Measurements from ENCODE around the gene TULP4. TPM values are rescaled to one million over a fixed set of nuclear protein-coding genes. Genes with fewer than 3 reads are reported as not detected.

The TULP4 gene
- total RNA-seq, 1 experiment from 2014 or later: 126 TPM

- ChIA-PET CTCF (no interaction called here), POLR2A (no interaction called here)
- BruUV-seq (replicated peaks): no TSS peak
- H3K36me3 Mint-ChIP-seq (ENCODE audit: insufficient read depth, unreplicated experiment): peaks cover 46% of the 10 kb centered on the region
- no peak overlapping the region for H3K4me3 Mint-ChIP-seq (ENCODE audit: unreplicated experiment)
- no peak for DNase-seq
- no peaks in the 10 kb centered on the region for H3K27me3 ChIP-seq (replicated peaks; ENCODE audit: control insufficient read depth, insufficient read depth, low read length)
- peaks cover 8% of the 10 kb centered on the region for H3K9me3 Mint-ChIP-seq (ENCODE audit: unreplicated experiment)
- H3K36me3 ChIP-seq (ENCODE audit: control insufficient read depth, insufficient read depth, low read length): no peaks in the 10 kb centered on the region
- intact Hi-C loops (cut with micrococcal nuclease; ENCODE audit: unreplicated experiment): no loop called here
- TF ChIP-seq CTCF (IDR thresholded peaks at IDR 0.05; ENCODE audit: insufficient read depth in 1 of 2, low read depth in 1 of 2, low read length in 1 of 2, severe bottlenecking in 1 of 2, unreplicated experiment in 1 of 2): no peak
- H3K9me3 ChIP-seq: peaks cover 4% of the 10 kb centered on the region; the same call in 1 of the 2 replicates
- peaks cover 29% of the 10 kb centered on the region for H3K4me1 ChIP-seq
- H3K27me3 Mint-ChIP-seq (ENCODE audit: insufficient read depth, unreplicated experiment): no peaks in the 10 kb centered on the region
- H3K4me1 Mint-ChIP-seq (ENCODE audit: low read depth, unreplicated experiment): peaks cover 12% of the 10 kb centered on the region
- H3K27ac Mint-ChIP-seq (ENCODE audit: unreplicated experiment): no peak overlapping the region
- no peak overlapping the region for H3K4me3 ChIP-seq (ENCODE audit: low read depth, low read length)
Observed at GRCh38 chr6:158304254-158304653, 8.0 kb upstream of the TULP4 start.

GRCh38 chr6:158309814-158310213 is 2.5 kb upstream of the TULP4 start:
- intact Hi-C loops (cut with micrococcal nuclease; ENCODE audit: unreplicated experiment): no loop called here
- H3K27ac Mint-ChIP-seq (ENCODE audit: unreplicated experiment): no peak overlapping the region

GRCh38 chr6:158311193-158311592 is 1.1 kb upstream of the TULP4 start:
- ChIA-PET POLR2A (no interaction called here), CTCF (no interaction called here)
- Mint-ChIP-seq H3K9me3 (ENCODE audit: unreplicated experiment) (peaks cover 8% of the 10 kb centered on the region), H3K4me3 (ENCODE audit: unreplicated experiment) (no peak overlapping the region), H3K27ac (ENCODE audit: unreplicated experiment) (no peak overlapping the region), H3K36me3 (ENCODE audit: insufficient read depth, unreplicated experiment) (peaks cover 68% of the 10 kb centered on the region), H3K4me1 (ENCODE audit: low read depth, unreplicated experiment) (no peaks in the 10 kb centered on the region), H3K27me3 (ENCODE audit: insufficient read depth, unreplicated experiment) (no peaks in the 10 kb centered on the region)
- intact Hi-C loops (cut with micrococcal nuclease; ENCODE audit: unreplicated experiment): no loop called here
- no TSS peak for BruUV-seq (replicated peaks)
- no peak for TF ChIP-seq CTCF (IDR thresholded peaks at IDR 0.05; ENCODE audit: insufficient read depth in 1 of 2, low read depth in 1 of 2, low read length in 1 of 2, severe bottlenecking in 1 of 2, unreplicated experiment in 1 of 2)
- Histone ChIP-seq H3K4me3 (ENCODE audit: low read depth, low read length) (no peak overlapping the region), H3K27me3 (replicated peaks; ENCODE audit: control insufficient read depth, insufficient read depth, low read length) (no peaks in the 10 kb centered on the region), H3K36me3 (ENCODE audit: control insufficient read depth, insufficient read depth, low read length) (peaks cover 1% of the 10 kb centered on the region), H3K4me1 (no peaks in the 10 kb centered on the region), H3K9me3 (no peaks in the 10 kb centered on the region)
- DNase-seq: no peak

More at GRCh38 chr6:158309814-158310213, 2.5 kb upstream of the TULP4 start:
- DNase-seq: no peak
- H3K27me3 ChIP-seq (replicated peaks; ENCODE audit: control insufficient read depth, insufficient read depth, low read length): no peaks in the 10 kb centered on the region
- no peak for TF ChIP-seq CTCF (IDR thresholded peaks at IDR 0.05; ENCODE audit: insufficient read depth in 1 of 2, low read depth in 1 of 2, low read length in 1 of 2, severe bottlenecking in 1 of 2, unreplicated experiment in 1 of 2)
- BruUV-seq (replicated peaks): no TSS peak
- no peaks in the 10 kb centered on the region for H3K4me1 Mint-ChIP-seq (ENCODE audit: low read depth, unreplicated experiment)
- H3K36me3 Mint-ChIP-seq (ENCODE audit: insufficient read depth, unreplicated experiment): peaks cover 59% of the 10 kb centered on the region
- CTCF ChIA-PET: no interaction called here
- POLR2A ChIA-PET: no interaction called here
- peaks cover 4% of the 10 kb centered on the region for H3K4me1 ChIP-seq
- no peaks in the 10 kb centered on the region for H3K27me3 Mint-ChIP-seq (ENCODE audit: insufficient read depth, unreplicated experiment)
- H3K4me3 Mint-ChIP-seq (ENCODE audit: unreplicated experiment): no peak overlapping the region
- H3K9me3 ChIP-seq: no peaks in the 10 kb centered on the region
- H3K36me3 ChIP-seq (ENCODE audit: control insufficient read depth, insufficient read depth, low read length): peaks cover 1% of the 10 kb centered on the region
- H3K4me3 ChIP-seq (ENCODE audit: low read depth, low read length): no peak overlapping the region
- H3K9me3 Mint-ChIP-seq (ENCODE audit: unreplicated experiment): no peaks in the 10 kb centered on the region
